LHCN-M2 (cell line): ENCODE data around the gene ZNF316. TPM values are rescaled to one million over a fixed set of nuclear protein-coding genes. Genes with fewer than 3 reads are reported as not detected.

Experiments used
- DNase-seq: peaks from one replicate; pipeline ENCODE4 v3.0.0-alpha.2; 2012; ENCODE audit warnings: low read depth
- polyA plus RNA-seq: library from polyadenylated mRNA; unstranded; fragments of >200 nt; gene quantifications from one replicate; pipeline ENCODE4 v1.2.1, GENCODE V29; 2012; ENCODE audit warnings: missing spikeins
- total RNA-seq: library from RNA; depleted of rRNA; stranded (reverse); fragments of >200 nt; gene quantifications from 2 replicates; pipeline ENCODE4 v1.2.3, GENCODE V29; 2014; rRNA removed

ZNF316 gene
- total RNA-seq: 25.0 and 25.3 TPM in 2 replicates
- polyA plus RNA-seq: 15.5 TPM

- DNase-seq: peak; percentile 48
These were observed at the start of gene ZNF316 for GRCh38 chr7:6636741-6637543. Gene ZNF316 (plus strand): TSS chr7:6637318. CDS start chr7:6642410, 5,092 bp downstream.

GRCh38 chr7:6588566-6588965 lies 48.6 kb upstream of the ZNF316 start:
- no peak for DNase-seq

GRCh38 chr7:6589151-6589828 lies 47.8 kb upstream of the ZNF316 start:
- no peak for DNase-seq

- peak; percentile 76 for DNase-seq
These were observed 47.1 kb upstream of the ZNF316 start, which contains the start of gene INTS15 for GRCh38 chr7:6589829-6590644. Gene INTS15 (plus strand): TSS chr7:6590021. CDS start chr7:6590284, 263 bp downstream.

- peak; percentile 42 for DNase-seq
These were observed 46.4 kb upstream of the ZNF316 start for GRCh38 chr7:6590645-6591110.

GRCh38 chr7:6600093-6600492 lies 37.0 kb upstream of the ZNF316 start:
- no peak for DNase-seq

GRCh38 chr7:6604458-6604857 lies 32.7 kb upstream of the ZNF316 start:
- DNase-seq: no peak

DNA sequence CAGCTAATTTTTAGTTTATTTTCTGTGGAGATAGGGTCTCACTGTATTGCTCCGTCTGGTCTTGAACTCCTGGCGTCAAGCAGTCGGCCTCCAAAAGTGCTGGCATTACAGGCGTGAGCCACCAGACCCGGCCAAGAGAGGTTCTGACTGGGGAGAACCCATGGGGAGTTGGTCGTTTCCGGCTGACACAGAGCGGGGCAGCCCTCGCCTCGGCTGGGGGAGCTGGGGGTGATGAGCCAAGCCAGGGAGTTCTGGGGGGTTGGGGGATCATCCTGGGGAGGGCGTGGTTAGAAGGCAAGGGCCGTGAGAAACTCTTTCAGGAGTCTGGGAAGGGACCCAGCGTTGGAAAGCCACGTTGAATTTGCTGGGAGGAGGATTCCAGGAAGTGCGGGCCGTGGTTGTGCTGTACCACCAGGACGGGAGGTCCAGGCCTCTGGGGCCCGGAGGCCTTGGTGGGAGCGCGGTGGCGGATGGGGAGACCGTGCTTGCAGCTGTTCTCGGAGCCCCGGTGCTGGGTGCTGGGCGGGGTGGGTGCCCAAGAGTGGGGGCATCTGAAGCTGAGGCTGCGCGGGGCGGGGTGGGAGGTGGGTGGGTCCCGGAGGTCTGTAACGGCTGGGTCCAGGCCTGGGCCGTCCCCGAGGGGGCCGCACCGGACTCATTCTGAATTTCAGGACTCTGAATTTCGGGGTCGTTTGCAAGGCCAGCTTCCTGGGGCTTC lies 30.1 kb upstream of the ZNF316 start:
- no peak for DNase-seq

- no peak for DNase-seq
These were observed 29.5 kb upstream of the ZNF316 start for GRCh38 chr7:6607651-6608051.

DNA sequence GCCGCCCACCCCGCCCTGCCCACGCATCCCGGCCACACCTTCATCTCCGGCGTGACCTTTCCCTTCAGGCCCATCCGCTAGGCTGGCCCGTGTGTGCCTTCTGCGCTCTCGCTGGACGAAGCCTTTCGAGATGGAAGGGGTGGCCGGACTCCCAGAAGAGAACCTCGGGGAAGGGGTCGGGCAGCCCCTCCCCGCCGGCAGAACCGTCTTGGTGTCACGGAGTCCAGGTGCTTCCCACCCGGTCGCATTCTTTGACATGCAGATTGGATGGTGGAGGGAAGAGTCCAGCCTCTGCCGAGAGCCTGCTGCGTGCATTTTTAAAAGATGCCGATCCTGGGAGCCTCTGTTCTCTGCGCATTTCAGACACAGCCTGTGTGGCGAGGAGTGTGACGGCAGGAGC lies 29.0 kb upstream of the ZNF316 start:
- no peak for DNase-seq

- no peak for DNase-seq
These were observed 28.3 kb upstream of the ZNF316 start for GRCh38 chr7:6608794-6609193.

GRCh38 chr7:6612819-6613218 lies 24.3 kb upstream of the ZNF316 start:
- DNase-seq: no peak

GRCh38 chr7:6613706-6614105 lies 23.4 kb upstream of the ZNF316 start:
- DNase-seq: no peak

DNA sequence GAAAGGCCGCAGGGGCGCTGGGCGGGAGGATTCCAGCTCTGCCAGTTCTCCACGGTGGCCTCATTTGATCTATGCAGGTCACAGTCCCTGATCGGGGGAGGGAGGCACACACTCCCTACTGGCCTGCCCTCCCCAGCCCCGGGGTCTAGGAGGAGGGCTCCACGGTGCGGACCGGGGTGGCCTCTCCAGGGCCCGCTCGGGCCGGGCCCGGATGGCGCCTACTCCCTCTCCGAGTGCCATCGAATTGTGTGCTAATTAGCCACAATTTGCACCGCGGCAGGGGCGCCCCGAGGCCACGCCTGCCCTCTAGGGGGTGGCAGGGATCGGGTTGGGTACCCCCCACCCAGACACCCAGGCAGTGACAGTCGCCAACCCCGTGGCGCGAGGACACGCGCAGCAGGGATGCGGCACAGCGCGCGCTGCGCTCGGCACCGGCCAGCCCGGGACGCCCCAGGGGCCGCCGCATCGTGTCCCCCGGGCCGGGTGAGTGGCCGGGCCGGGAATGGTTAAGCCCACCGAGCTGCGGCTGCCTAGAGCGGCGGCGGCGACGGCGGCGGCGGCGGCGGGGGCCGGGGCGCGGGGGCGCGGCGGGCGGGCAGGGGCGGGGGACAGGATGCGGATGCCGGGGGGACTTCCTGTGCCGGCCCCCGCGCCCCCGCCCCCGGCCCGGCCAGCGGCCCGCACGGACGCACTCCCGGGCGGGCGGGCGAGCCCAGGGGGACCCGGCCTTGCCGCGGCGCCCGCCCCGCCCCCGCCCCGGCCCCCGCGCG lies 22.0 kb upstream of the ZNF316 start, which contains the start of gene ZNF853:
Gene ZNF853, plus strand, starts transcription at position 658 of the 770 bp plus-strand sequence. CDS start 565 bp downstream, outside the sequence.
- no peak for DNase-seq

- DNase-seq: no peak
These were observed 21.2 kb upstream of the ZNF316 start for GRCh38 chr7:6615723-6616555.

DNA sequence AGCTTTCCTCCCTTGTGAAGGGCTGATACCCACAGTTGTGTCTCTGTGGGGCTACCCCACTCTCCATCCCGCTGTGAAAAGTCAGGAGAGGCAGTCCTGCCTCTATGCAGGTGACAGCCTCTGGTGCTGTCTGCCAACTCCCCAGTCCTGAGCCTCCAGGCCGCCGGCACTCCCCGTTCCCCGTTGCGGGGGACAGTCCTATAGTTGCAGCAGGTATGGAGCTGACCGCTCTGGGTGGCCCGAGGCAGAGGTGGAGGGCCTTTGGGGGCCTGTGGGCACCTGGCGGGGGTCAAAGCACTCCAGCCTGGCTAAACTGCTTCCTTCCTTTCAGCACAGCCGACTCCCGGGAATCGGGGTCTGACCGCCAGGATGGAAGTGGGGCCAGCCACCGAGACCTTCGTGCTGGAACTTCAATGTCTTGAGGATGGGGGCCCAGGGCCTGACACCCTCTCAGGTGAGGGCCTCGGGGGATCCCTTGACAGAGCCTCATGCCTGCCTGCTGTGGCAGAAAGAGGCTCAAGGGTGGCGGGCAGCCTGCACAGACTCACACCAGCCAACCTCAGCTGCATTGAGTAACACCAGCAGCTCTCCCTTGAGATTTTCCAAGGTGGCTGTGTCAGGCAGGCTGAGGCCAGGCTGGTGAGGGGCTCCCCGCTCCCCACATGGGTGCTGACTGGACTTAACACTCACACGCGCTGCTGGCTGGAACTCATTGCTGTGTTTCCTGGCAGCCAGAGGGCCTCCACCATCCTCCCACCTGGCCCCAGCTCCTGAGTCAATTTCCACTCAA lies 20.1 kb upstream of the ZNF316 start:
- DNase-seq: no peak

GRCh38 chr7:6618621-6619020 lies 18.5 kb upstream of the ZNF316 start:
- DNase-seq: peak; percentile 32

DNA sequence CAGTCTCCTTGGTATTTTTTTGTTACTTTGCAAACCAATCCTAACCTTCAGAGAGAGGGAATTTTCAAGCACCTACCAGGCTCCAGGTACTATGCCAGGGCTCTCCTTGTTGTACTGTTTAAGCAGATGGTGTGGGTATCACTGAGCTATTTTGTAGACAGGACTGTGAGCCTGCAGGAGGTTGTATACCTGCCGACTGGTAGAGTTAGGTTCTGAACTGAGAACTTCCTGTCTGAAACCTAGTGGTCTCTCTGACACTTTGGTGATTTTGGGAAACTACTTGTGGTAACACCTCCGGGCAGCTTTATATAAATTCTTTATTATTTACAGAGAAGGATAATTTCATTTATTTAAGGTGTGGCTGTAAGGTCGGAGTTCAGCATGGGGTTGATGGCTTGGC lies 17.2 kb upstream of the ZNF316 start:
- DNase-seq: no peak
